LNCaP clone FGC (cell line): Measurements from ENCODE around the gene TTC7B.

ENCODE experiments used
- DNase-seq: peaks from one replicate; pipeline ENCODE4 v3.0.0-alpha.2; 2011; ENCODE audit warnings: low read depth
- H3K4me3 ChIP-seq: 2 replicates; pipeline ENCODE4 v1.5.1; 2011; ENCODE audit warnings: mild to moderate bottlenecking, low read depth, low read length, control low read depth
- TF ChIP-seq, protein P1 (sequence below): IDR thresholded peaks from 2 replicates; pipeline ENCODE4 v1.5.1; 2012; ENCODE audit warnings: mild to moderate bottlenecking; ENCODE audit not compliant: control insufficient read depth, insufficient read depth; ENCODE audit errors: extremely low read depth

Gene TTC7B

DNA sequence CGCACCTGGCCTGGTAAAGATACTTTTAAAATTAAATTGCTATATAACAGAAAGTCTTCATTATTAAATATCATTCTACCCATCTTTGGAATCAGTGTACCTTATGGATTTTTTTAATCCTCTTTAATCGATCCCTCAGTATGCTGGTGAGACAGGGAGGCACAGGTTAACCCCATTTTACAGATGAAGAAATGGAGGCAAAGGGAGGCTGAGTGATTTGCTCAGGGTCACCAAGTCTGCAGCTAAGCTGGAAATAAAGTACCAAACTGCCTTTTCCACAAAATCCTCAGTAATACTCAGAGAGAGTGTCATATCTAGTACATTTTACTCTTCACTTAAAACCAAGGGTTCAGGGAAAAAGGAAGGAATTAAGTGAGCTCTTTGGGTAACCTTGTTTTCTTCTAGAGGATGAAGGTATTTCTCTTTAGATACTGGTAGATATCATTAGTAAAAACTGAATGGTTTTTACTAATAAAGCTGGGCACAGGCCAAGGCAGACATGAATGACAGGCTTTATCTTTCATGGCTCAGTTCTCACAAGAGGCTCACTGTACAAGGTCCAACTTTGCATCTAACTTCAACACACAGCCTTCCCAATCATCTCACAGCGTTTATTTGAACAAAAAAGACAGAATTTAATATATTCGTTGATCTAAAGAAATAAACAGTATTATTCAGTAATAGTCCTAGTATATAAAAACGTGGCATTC is 35.3 kb upstream of the TTC7B start:
- no peak overlapping the region for H3K4me3 ChIP-seq
- no peak for DNase-seq
- TF ChIP-seq, protein P1, sequence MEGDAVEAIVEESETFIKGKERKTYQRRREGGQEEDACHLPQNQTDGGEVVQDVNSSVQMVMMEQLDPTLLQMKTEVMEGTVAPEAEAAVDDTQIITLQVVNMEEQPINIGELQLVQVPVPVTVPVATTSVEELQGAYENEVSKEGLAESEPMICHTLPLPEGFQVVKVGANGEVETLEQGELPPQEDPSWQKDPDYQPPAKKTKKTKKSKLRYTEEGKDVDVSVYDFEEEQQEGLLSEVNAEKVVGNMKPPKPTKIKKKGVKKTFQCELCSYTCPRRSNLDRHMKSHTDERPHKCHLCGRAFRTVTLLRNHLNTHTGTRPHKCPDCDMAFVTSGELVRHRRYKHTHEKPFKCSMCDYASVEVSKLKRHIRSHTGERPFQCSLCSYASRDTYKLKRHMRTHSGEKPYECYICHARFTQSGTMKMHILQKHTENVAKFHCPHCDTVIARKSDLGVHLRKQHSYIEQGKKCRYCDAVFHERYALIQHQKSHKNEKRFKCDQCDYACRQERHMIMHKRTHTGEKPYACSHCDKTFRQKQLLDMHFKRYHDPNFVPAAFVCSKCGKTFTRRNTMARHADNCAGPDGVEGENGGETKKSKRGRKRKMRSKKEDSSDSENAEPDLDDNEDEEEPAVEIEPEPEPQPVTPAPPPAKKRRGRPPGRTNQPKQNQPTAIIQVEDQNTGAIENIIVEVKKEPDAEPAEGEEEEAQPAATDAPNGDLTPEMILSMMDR = no peak

DNA sequence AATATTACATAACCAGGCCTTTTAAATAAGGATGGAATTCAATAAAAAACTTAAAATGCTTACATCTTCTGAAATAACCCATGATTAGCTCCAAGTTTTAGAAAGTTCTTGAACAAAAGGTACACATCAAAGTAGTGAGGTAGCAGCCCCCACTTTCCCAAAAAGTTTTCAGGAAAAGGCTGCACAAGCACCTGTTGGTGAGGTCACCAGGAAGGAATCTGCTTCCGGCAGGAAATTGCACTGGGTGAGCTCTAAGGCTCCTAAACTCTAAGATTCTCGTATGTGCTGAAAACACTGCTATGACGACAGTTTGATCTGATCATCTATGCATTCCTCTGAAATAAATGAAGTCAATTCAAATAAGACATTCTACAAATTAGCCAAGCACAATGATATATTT is 34.3 kb upstream of the TTC7B start:
- no peak for DNase-seq
- H3K4me3 ChIP-seq = no peak overlapping the region
- TF ChIP-seq, protein P1 = no peak

DNA sequence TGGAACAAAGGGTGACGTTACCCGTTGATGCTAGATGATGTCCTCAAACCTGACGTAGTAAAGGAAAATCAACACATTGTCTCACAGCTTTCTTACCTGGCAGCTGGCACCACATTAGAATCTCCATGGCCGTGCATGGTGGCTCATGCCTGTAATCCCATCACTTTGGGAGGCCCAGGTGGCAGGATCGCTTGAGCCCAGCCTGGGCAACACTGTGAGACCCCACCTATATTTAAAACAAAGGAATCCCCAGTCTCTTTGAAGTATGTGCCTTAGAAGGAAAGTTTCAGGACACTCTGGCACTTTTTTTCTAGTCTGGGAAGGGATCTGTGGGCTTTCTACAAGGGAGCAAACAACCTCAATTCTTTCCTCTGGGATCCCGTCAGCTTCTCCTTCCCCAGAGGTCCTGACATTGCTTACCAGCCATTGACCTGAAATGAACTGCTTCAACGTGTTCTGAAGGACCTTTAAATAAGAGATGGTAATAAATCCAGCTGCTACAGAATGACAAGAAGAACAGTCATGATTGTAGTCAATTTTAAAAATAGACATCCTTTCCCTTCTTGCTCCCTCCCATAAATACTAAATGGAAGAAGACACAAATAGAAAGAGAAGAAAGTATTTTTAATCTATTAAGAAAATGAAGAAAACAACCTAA is 33.7 kb upstream of the TTC7B start:
- H3K4me3 ChIP-seq = no peak overlapping the region
- DNase-seq = no peak
- TF ChIP-seq, protein P1 = no peak

DNA sequence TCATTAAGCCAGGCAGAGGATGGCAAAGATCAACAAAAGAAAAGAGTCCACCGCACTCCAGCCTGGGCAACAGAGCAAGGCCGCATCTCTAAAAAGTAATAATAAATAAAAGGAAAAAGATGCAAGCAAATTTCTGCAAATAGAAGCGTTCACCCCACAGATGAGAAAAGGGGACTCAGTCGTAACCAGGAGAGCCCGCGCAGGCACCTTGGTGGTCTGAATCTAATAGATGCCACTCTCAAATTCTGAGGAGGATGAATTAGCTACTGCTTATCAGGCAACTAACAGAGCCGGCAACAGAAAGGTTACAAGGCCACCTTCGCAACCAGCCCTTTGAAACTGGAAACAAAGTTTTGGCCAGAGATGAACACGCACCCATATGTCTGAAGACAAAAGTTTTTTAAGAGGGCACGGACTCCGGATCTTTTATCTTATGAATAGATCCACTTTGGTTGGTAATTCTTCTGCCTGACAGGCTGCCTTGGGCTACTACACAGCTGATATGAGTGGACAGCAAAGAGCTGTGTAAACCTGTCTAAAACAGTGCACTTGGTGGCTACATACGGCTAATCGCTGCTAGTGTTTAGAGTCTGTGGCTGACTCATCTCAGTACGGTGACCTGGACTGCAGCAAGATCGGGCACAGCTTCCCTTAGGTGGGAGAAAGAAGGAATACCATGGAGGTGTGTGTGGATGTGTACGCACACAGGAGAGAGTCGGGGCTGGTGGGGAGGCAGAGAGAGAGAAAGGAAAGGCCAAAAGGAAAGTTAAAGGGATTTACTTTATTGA is 32.9 kb upstream of the TTC7B start:
- DNase-seq = no peak
- TF ChIP-seq, protein P1 = no peak
- no peak overlapping the region for H3K4me3 ChIP-seq

DNA sequence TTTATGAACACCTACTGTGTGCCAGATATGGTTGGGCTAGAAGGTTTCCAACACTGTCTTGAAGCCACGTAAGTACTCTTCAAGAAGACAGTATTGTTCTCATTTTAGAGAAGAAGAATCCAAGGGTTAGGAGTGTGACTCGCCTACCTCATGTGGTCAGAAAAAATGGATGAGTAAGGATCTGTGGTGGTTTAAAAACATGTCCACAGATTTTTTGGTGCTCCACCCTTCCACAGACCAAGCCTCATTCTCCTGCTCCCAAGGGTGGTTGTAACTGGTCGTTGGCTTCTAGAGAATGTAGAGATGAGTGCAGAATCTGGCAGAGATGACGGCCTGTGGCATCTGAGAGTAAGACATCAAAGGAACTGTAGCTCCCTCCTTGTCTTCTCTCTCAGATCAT is 30.3 kb upstream of the TTC7B start:
- DNase-seq = no peak
- H3K4me3 ChIP-seq = no peak overlapping the region
- TF ChIP-seq, protein P1 = no peak

DNA sequence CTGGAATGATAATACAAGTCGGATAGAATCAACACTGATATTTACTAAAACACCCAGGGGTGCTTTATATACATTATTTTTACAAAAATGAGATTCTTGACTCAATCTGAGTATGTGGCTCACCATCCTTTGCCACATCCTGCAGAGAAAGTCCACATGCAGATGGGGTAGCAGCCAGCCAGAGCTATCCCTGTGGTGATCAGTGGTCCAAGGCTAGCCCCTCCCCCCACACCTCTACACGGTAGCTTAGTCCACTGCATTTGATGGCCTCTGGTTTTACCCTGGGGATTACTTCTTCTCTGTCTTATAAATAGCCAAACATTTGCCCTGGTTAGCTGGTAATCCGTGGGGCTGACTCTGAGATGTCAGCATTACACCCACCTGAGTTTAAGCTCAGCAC is 28.1 kb upstream of the TTC7B start:
- no peak overlapping the region for H3K4me3 ChIP-seq
- no peak for DNase-seq
- TF ChIP-seq, protein P1 = no peak
